ENCODE data around the gene TACC2. TPM values are rescaled to one million over a fixed set of nuclear protein-coding genes. Genes with fewer than 3 reads are reported as not detected.
"Not testable (repeated sequence)": the region's sequence is repeated elsewhere in the genome, so short reads cannot be mapped to it uniquely, and the experiment has no call there.

The TACC2 gene
- total RNA-seq, 4 donors from 2014 or later, result 95.9 to 122 (median 114) TPM

DNA sequence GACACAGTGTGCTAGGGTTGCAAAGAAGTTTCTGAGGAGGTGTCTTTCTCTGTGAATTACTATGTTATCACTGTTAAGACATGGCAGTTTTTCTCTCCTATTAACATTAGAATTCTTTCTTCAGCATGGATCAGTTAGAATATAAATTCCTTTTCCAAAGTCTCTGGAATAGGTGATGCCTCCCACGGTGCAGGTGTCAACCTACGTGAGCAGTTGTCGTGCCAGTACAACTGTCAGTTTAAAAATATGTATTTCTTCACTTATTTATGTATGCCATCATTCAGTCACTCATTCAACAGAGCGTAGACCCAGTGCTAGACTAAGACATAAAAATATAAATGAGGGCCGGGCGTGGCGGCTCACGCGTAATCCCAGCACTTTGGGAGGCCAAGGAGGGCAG is 83.5 kb downstream of the TACC2 start:
- no peaks in the 10 kb centered on the region for H3K36me3 ChIP-seq
- H3K4me3 ChIP-seq (replicated peaks in 1 of 3), result no peak overlapping the region
- H3K9me3 ChIP-seq, result no peaks in the 10 kb centered on the region
- intact Hi-C loops (cut with DNase I), result no loop called here
- H3K27me3 ChIP-seq, result no peaks in the 10 kb centered on the region
- no peak for DNase-seq
- H3K4me1 ChIP-seq, result no peaks in the 10 kb centered on the region
- no peak for TF ChIP-seq POLR2A (IDR thresholded peaks at IDR 0.05)
- no peak for TF ChIP-seq CTCF (IDR thresholded peaks at IDR 0.05)
- WGBS, 2 donors, result 95 to 97% methylated on average over 9 of the region's 9 CpGs
- H3K27ac ChIP-seq, result no peak overlapping the region

DNA sequence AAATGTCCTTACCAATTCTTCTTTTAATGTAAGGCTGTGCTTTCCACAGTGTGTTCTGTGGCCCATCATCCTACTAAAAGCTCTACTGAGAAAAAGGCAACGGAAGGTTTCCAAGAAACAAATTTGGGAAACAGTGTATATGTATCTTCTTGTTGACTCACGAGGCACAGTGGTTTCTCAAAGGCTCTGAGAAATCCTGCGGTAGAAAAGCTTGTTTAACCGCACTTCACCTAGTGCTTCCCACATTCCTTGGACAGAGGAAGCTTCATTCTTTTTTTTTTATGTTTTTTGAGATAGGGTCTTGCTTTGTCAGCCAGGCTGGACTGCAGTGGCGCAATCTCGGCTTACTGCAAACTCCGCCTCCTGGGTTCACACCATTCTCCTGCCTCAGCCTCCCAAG is 84.5 kb downstream of the TACC2 start:
- H3K27me3 ChIP-seq, result no peaks in the 10 kb centered on the region

GRCh38 chr10:122075171-122075570 is 86.2 kb downstream of the TACC2 start:
- Histone ChIP-seq H3K27ac (no peak overlapping the region), H3K4me3 (replicated peaks in 1 of 3) (no peak overlapping the region), H3K36me3 (no peaks in the 10 kb centered on the region), H3K27me3 (no peaks in the 10 kb centered on the region), H3K4me1 (no peaks in the 10 kb centered on the region), H3K9me3 (no peaks in the 10 kb centered on the region)
- DNase-seq, result no peak
- WGBS, 2 donors, result 92 to 93% methylated on average over 9 of the region's 9 CpGs
- TF ChIP-seq CTCF (IDR thresholded peaks at IDR 0.05) (no peak), POLR2A (IDR thresholded peaks at IDR 0.05) (no peak)
- intact Hi-C loops (cut with DNase I), result no loop called here

More for the DNA sequence above, 84.5 kb downstream of the TACC2 start:
- Histone ChIP-seq H3K4me3 (replicated peaks in 1 of 3) (no peak overlapping the region), H3K36me3 (no peaks in the 10 kb centered on the region), H3K4me1 (no peaks in the 10 kb centered on the region), H3K9me3 (no peaks in the 10 kb centered on the region), H3K27ac (no peak overlapping the region)
- no peak for TF ChIP-seq POLR2A (IDR thresholded peaks at IDR 0.05)
- TF ChIP-seq CTCF (IDR thresholded peaks at IDR 0.05), result no peak
- intact Hi-C loops (cut with DNase I), result no loop called here
- DNase-seq, result no peak
- WGBS, 2 donors, result 87 to 96% methylated on average over 7 of the region's 7 CpGs

DNA sequence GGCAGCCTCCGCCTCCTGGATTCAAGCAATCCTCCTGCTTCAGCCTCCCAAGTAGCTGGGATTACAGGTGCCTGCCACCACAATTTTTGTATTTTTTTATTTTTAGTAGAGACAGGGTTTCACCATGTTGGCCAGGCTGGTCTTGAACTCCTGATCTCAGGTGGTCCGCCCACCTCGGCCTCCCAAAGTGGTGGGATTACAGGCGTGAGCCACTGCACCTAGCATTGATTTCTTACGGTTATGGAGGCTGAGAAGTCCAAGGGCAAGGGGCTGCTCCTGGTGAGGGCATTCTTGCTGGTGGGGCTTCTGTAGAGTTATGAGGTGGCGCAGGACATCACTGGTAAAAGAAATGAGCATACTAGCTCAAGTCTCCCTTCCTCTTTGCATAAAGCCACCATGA is 86.9 kb downstream of the TACC2 start:
- H3K4me1 ChIP-seq; H3K27ac ChIP-seq; DNase-seq; H3K36me3 ChIP-seq; intact Hi-C loops (cut with DNase I); H3K27me3 ChIP-seq; H3K4me3 ChIP-seq (replicated peaks in 1 of 3); H3K9me3 ChIP-seq: not testable (repeated sequence)
- 97 to 100% methylated on average over 4 to 6 of the region's 6 CpGs for WGBS, 2 donors

DNA sequence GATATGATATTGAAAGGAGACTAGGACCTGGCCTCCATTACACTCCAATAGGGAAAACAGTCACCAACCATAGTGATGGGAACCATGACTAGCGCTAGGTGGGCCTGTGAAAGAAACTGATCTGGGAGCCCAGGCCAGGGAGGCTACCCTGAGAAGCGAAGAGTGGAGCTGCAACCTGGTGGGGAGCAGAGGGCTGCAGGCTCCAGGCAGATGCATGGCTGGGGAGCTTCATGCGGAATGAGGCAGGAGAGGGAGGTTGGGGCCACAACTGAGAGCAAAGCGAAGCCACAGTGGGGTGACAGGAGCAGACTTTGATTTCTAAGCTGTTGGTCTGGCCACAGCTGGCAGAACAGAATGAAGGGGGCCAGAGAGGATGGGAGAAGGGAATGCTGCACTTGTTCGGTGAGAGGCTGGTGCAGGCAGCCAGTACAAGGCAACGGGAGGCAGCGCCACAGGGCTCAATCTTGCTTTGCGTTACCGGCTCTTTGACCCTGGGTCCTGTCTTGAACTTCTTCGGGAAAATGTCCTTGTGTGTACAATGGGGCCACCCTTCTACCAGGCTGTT is 88.4 kb downstream of the TACC2 start:
- Histone ChIP-seq H3K27me3 (no peaks in the 10 kb centered on the region), H3K27ac (no peak overlapping the region), H3K9me3 (no peaks in the 10 kb centered on the region), H3K36me3 (no peaks in the 10 kb centered on the region), H3K4me1 (no peaks in the 10 kb centered on the region), H3K4me3 (replicated peaks in 1 of 3) (no peak overlapping the region)
- 90 to 95% methylated on average over 10 of the region's 10 CpGs for WGBS, 2 donors
- DNase-seq, result no peak
- no peak for TF ChIP-seq POLR2A (IDR thresholded peaks at IDR 0.05)
- intact Hi-C loops (cut with DNase I), result no loop called here

DNA sequence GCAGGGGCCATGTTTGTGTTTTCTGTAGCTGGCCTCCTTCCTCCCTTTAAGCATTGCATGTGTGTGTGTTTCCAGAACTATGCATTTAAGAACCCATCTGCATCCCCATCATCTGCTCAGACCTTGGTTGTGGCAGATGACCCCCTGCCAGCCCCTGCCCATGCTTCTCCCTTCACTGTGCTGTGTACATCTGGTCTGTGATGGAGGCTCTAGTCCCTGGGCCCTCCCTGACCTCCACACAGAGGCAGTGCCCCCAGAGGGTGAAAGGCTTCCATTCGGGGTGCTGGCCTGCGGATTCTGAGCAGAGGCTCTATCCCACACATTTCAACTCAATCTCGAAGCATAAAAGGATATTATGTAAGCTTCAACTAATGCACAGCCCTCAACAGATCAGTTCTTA is 89.4 kb downstream of the TACC2 start:
- intact Hi-C loops (cut with DNase I), result no loop called here
- DNase-seq, result no peak
- TF ChIP-seq CTCF (IDR thresholded peaks at IDR 0.05) (no peak), POLR2A (IDR thresholded peaks at IDR 0.05) (no peak)
- Histone ChIP-seq H3K36me3 (no peaks in the 10 kb centered on the region), H3K4me3 (replicated peaks in 1 of 3) (no peak overlapping the region), H3K4me1 (no peaks in the 10 kb centered on the region), H3K9me3 (no peaks in the 10 kb centered on the region), H3K27me3 (no peaks in the 10 kb centered on the region), H3K27ac (no peak overlapping the region)
- 84 to 86% methylated on average over 3 of the region's 3 CpGs for WGBS, 2 donors

Data from thyroid gland (tissue), 4 donors.